Ovary (tissue), 9 donors: ENCODE results near the gene STK24. TPM values are rescaled to one million over a fixed set of nuclear protein-coding genes. Genes with fewer than 3 reads are reported as not detected.

ENCODE experiments used
- DNase-seq, 5 donors: peaks; one replicate each; pipeline ENCODE4 v3.0.0-alpha.2; 2019 to 2020
- H3K27ac ChIP-seq, 2 donors: fragments of 200-600 bp; one replicate each; pipeline versions ENCODE4 v1.5.1 to v1.8.0; 2019 to 2022
- H3K27me3 ChIP-seq: fragments of 200-600 bp; one replicate; pipeline ENCODE4 v1.8.0; 2022
- H3K36me3 ChIP-seq: fragments of 200-600 bp; sonication (generic); one replicate; pipeline ENCODE4 v1.5.1; 2019
- H3K4me1 ChIP-seq: one replicate; pipeline ENCODE4 v1.8.1; 2013; ENCODE audit warnings: mild to moderate bottlenecking, moderate library complexity; ENCODE audit not compliant: insufficient read depth
- H3K4me3 ChIP-seq: fragments of 200-600 bp; sonication (generic); one replicate; pipeline ENCODE4 v1.5.1; 2017
- H3K9me3 ChIP-seq, 2 donors: fragments of 200-600 bp in 1 of 2; sonication (generic) in 1 of 2; one replicate each; pipeline versions ENCODE4 v1.5.1 to v1.8.1; 2013 to 2019; ENCODE audit warnings: mild to moderate bottlenecking in 1 of 2, moderate library complexity in 1 of 2
- EP300 ChIP-seq: sonication (generic); formaldehyde crosslinking; IDR thresholded peaks from one replicate; pipeline ENCODE4 v1.6.1; 2017; ENCODE audit warnings: antibody characterized with exemption
- POLR2A ChIP-seq: fragments of 450-650 bp; IDR thresholded peaks from one replicate; pipeline ENCODE4 v1.6.1; 2017; ENCODE audit warnings: antibody characterized with exemption, mild to moderate bottlenecking, moderate library complexity
- whole genome bisulfite sequencing, 3 donors: extraction: QIAGEN DNeasy Blood & Tissue Kit in 1 of 3; methylation state at CpG; one replicate each; pipeline versions ENCODE4 v1.1.5 to v1.1.7; 2013 to 2017; 5-methylcytosine and 5-hydroxymethylcytosine counted together
- intact Hi-C, 4 donors: fragments of 100-400 bp; cut with DNase I; formaldehyde crosslinking; loops; one replicate each; pipeline versions ENCODE4 v1.11.0 to v1.15.1; 2022 to 2023
- polyA plus RNA-seq, 2 donors: library from polyadenylated mRNA; stranded (reverse); fragments of 200-250 nt in 1 of 2; fragments of 350-450 nt in 1 of 2; fragmentation: Illumina TruSeq in 1 of 2; extraction: RNeasy Lipid Tissue Mini Kit (QIAGEN cat#74804) in 1 of 2; gene quantifications; one replicate each; pipeline ENCODE4 v1.2.3, GENCODE V29; 2013 to 2014
- total RNA-seq, 7 donors: library from RNA; depleted of rRNA in 2 of 7; stranded (reverse); fragments of >200 nt in 2 of 7; fragmentation: NEBNext Ultra II Directional in 3 of 7; extraction: Animal tissue kit (Norgen Biotek cat#: 25700) in 3 of 7; gene quantifications; one replicate each; pipeline versions ENCODE4 v1.1.0 to v1.2.4, GENCODE V29; 2016 to 2023
- TF ChIP-seq, protein P1 (sequence below), 3 donors: fragments of 450-650 bp in 2 of 3; fragments of 200-600 bp in 1 of 3; IDR thresholded peaks; one replicate each; pipeline versions ENCODE4 v1.5.1 to v1.8.0; 2016 to 2022; ENCODE audit warnings: antibody characterized with exemption in 3 of 3, mild to moderate bottlenecking in 1 of 3
- donor health status: DM: no; HTN: no; CAD: no; lungs with moderate emphysema.
- donor health status: DM: no; HTN: no; CAD: no.
- donor health status: Bipolar disorder and iron deficiency.
- donor health status: DM: yes; HTN: yes; CAD: no.
- donor health status: DM: no; HTN: no; CAD: no.
- donor health status: DM: yes; HTN: yes; CAD: no.

The STK24 gene
- total and polyA plus RNA-seq, 9 donors, result 34.0 to 153 (median 60.6) TPM

DNA sequence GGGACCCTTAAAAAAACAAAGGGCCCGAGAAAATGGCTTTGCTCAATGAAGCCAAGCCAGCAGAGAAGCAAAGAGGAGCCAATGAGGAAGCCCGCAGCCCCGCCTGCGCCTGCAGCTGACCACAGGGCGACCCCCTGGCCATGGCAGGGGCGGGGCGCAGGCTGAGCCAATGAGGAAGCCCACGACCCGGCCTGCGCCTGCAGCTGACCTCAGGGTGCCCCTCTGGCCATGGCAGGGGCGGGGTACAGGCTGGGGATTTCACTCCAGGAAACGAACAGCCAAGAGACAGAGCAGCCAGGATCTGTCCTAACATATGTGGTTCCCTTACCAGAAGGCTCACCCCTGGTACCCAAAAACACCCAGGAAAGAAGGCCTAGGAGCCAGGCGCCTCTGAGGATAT is 101.4 kb downstream of the STK24 start:
- DNase-seq, result no peak
- Histone ChIP-seq H3K9me3 (no peaks in the 10 kb centered on the region), H3K36me3 (no peaks in the 10 kb centered on the region), H3K4me1 (peaks cover 5% of the 10 kb centered on the region), H3K4me3 (no peak overlapping the region), H3K27me3 (no peaks in the 10 kb centered on the region), H3K27ac (no peak overlapping the region)
- intact Hi-C loops, result no loop called here
- 76 to 93% (median 90%) methylated on average over 13 of the region's 13 CpGs for WGBS, 3 donors
- TF ChIP-seq POLR2A, result no peak
- no peak for TF ChIP-seq EP300
- TF ChIP-seq, protein P1, sequence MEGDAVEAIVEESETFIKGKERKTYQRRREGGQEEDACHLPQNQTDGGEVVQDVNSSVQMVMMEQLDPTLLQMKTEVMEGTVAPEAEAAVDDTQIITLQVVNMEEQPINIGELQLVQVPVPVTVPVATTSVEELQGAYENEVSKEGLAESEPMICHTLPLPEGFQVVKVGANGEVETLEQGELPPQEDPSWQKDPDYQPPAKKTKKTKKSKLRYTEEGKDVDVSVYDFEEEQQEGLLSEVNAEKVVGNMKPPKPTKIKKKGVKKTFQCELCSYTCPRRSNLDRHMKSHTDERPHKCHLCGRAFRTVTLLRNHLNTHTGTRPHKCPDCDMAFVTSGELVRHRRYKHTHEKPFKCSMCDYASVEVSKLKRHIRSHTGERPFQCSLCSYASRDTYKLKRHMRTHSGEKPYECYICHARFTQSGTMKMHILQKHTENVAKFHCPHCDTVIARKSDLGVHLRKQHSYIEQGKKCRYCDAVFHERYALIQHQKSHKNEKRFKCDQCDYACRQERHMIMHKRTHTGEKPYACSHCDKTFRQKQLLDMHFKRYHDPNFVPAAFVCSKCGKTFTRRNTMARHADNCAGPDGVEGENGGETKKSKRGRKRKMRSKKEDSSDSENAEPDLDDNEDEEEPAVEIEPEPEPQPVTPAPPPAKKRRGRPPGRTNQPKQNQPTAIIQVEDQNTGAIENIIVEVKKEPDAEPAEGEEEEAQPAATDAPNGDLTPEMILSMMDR (IDR thresholded peaks at IDR 0.05), result no peak

DNA sequence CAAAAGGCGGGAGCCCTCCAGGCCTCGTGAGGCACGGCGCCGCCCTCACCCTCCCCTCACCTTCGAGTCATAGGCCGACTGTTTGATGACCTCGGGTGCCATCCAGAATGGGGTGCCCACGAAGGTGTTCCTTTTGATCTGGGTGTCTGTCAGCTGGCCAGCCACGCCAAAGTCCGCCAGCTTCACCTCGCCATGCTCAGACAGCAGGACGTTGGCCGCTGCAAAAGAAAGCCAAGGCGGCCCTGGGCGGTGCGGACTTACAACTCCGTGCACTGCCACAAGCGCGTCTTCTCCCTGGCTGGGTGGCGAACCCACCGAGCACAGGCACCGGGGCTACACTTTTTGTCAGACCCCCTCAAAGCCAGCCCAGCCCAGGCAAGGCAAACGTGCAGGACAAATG is 102.1 kb downstream of the STK24 start:
- Histone ChIP-seq H3K36me3 (no peaks in the 10 kb centered on the region), H3K27me3 (no peaks in the 10 kb centered on the region), H3K4me3 (no peak overlapping the region), H3K4me1 (peaks cover 5% of the 10 kb centered on the region), H3K9me3 (no peaks in the 10 kb centered on the region), H3K27ac (no peak overlapping the region)
- no peak for DNase-seq
- TF ChIP-seq EP300 (no peak), POLR2A (no peak)
- TF ChIP-seq, protein P1 (IDR thresholded peaks at IDR 0.05), result no peak
- WGBS, 3 donors, result 93 to 94% (median 94%) methylated on average over 24 of the region's 24 CpGs
- intact Hi-C loops, result no loop called here

DNA sequence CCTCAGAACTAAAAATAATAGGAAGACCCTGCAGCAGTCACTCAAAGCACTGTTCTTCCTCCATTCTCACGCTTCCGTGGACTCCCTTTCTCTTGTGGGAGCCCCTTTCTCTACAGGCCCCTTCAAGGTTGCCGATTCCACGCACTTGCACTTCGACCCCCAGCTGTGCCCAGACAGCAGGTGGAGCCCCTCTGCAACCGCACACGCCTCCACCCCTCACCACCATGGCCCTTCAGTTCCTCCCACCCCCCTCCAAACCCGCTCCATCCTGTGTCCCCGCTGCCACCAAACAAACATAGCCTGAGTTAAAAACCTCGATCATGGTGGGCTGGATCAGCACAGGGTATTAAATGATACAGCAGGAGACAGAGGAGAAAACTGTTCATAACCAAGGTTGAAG is 102.6 kb downstream of the STK24 start:
- no peak overlapping the region for H3K27ac ChIP-seq
- no peaks in the 10 kb centered on the region for H3K36me3 ChIP-seq
- intact Hi-C loops, result no loop called here
- H3K27me3 ChIP-seq, result no peaks in the 10 kb centered on the region
- H3K4me3 ChIP-seq, result no peak overlapping the region
- no peaks in the 10 kb centered on the region for H3K9me3 ChIP-seq
- TF ChIP-seq, protein P1 (IDR thresholded peaks at IDR 0.05), result no peak
- TF ChIP-seq POLR2A (no peak), EP300 (no peak)
- no peak for DNase-seq
- H3K4me1 ChIP-seq, result peaks cover 5% of the 10 kb centered on the region
- WGBS, 3 donors, result 93 to 95% (median 93%) methylated on average over 10 of the region's 10 CpGs

DNA sequence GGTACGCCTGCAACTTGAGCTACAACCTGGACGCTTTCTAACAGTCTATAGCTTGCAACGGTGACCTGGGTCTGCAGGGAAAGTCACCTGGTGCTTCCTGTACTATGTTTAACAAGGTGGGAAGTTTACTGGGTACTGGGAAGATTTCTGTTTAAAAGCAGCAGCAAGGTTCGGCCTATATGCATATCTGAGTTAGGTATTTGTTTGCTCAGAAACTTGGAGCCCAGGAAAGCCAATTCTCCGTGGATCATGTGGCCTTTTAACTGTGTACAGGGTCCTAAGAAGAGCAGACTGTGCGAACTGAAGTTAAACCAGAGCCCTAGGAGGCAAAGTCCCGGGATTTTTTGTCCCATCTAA is 103.1 kb downstream of the STK24 start:
- TF ChIP-seq POLR2A (no peak), EP300 (no peak)
- TF ChIP-seq, protein P1 (IDR thresholded peaks at IDR 0.05), result no peak
- Histone ChIP-seq H3K27ac (no peak overlapping the region), H3K36me3 (no peaks in the 10 kb centered on the region), H3K27me3 (no peaks in the 10 kb centered on the region), H3K9me3 (no peaks in the 10 kb centered on the region), H3K4me3 (no peak overlapping the region), H3K4me1 (peaks cover 5% of the 10 kb centered on the region)
- intact Hi-C loops, result no loop called here
- WGBS, 3 donors, result 81 to 94% (median 87%) methylated on average over 7 of the region's 7 CpGs
- DNase-seq, result no peak
